GM12872 (cell line): ENCODE data around the gene PLP1.

Experiments used
- CTCF ChIP-seq: IDR thresholded peaks from 3 replicates; pipeline ENCODE4 v1.5.1; 2011; ENCODE audit warnings: low read depth, mild to moderate bottlenecking, low read length, moderate library complexity; ENCODE audit not compliant: insufficient read depth

Gene PLP1

GRCh38 chrX:103776546-103776945 is at the start of gene PLP1:
PLP1 (plus strand) TSS chrX:103776840; CDS start chrX:103776996, 156 bp downstream.
- no peak for TF ChIP-seq CTCF

GRCh38 chrX:103727115-103727514 is 49.5 kb upstream of the PLP1 start:
- TF ChIP-seq CTCF, result no peak

GRCh38 chrX:103729015-103729414 is 47.6 kb upstream of the PLP1 start:
- no peak for TF ChIP-seq CTCF

GRCh38 chrX:103730147-103730795 is 46.4 kb upstream of the PLP1 start:
- no peak for TF ChIP-seq CTCF

GRCh38 chrX:103730796-103731493 is 45.7 kb upstream of the PLP1 start:
- no peak for TF ChIP-seq CTCF

GRCh38 chrX:103733017-103733416 is 43.6 kb upstream of the PLP1 start:
- no peak for TF ChIP-seq CTCF

GRCh38 chrX:103734125-103734760 is 42.4 kb upstream of the PLP1 start:
- TF ChIP-seq CTCF, result no peak
